BLaER1 (cell line): ENCODE measurements around the gene ZNF705A.
"Not testable (repeated sequence)": the region's sequence is repeated elsewhere in the genome, so short reads cannot be mapped to it uniquely, and the experiment has no call there.

Experiments used
- H3K27ac ChIP-seq: shearing (Covaris generic); formaldehyde crosslinking; 2 replicates; pipeline ENCODE4 v1.8.1; 2022
- H3K27me3 ChIP-seq: shearing (Covaris generic); formaldehyde crosslinking; 2 replicates; pipeline ENCODE4 v1.8.1; 2022
- H3K36me3 ChIP-seq: shearing (Covaris generic); formaldehyde crosslinking; 2 replicates; pipeline ENCODE4 v1.8.1; 2022
- H3K4me1 ChIP-seq: shearing (Covaris generic); formaldehyde crosslinking; 2 replicates; pipeline ENCODE4 v1.8.1; 2022
- H3K4me2 ChIP-seq: shearing (Covaris generic); formaldehyde crosslinking; 2 replicates; pipeline ENCODE4 v1.8.1; 2022
- H3K4me3 ChIP-seq: shearing (Covaris generic); formaldehyde crosslinking; 2 replicates; pipeline ENCODE4 v1.8.1; 2022
- H3K9ac ChIP-seq: shearing (Covaris generic); formaldehyde crosslinking; 2 replicates; pipeline ENCODE4 v1.8.1; 2022
- H3K9me3 ChIP-seq: shearing (Covaris generic); formaldehyde crosslinking; 2 replicates; pipeline ENCODE4 v1.8.1; 2022
- H4K20me1 ChIP-seq: shearing (Covaris generic); formaldehyde crosslinking; 2 replicates; pipeline ENCODE4 v1.8.1; 2022
- Cebpa-rat ChIP-seq: shearing (Covaris generic); IDR thresholded peaks from 2 replicates; pipeline ENCODE4 v1.8.1; 2022

The ZNF705A gene

GRCh38 chr12:8218711-8219382 is 62.0 kb downstream of the ZNF705A start:
- H3K27me3 ChIP-seq, H3K4me2 ChIP-seq, H3K4me1 ChIP-seq, H3K36me3 ChIP-seq, H3K9ac ChIP-seq, H3K4me3 ChIP-seq, H3K27ac ChIP-seq, H4K20me1 ChIP-seq, H3K9me3 ChIP-seq: not testable (repeated sequence)

- H3K4me3 ChIP-seq, H3K9ac ChIP-seq, H3K27ac ChIP-seq, H4K20me1 ChIP-seq, H3K4me1 ChIP-seq, H3K9me3 ChIP-seq, H3K36me3 ChIP-seq, H3K4me2 ChIP-seq, H3K27me3 ChIP-seq: not testable (repeated sequence)
These were observed 64.6 kb downstream of the ZNF705A start for GRCh38 chr12:8221375-8221774.

- not testable (repeated sequence) for H3K9me3 ChIP-seq, H4K20me1 ChIP-seq, H3K9ac ChIP-seq, H3K27me3 ChIP-seq, H3K4me2 ChIP-seq, H3K4me3 ChIP-seq, H3K27ac ChIP-seq, H3K36me3 ChIP-seq, H3K4me1 ChIP-seq
These were observed 65.0 kb downstream of the ZNF705A start for GRCh38 chr12:8221844-8222243.

GRCh38 chr12:8222303-8222702 is 65.5 kb downstream of the ZNF705A start:
- not testable (repeated sequence) for H3K4me1 ChIP-seq, H3K27ac ChIP-seq, H3K9me3 ChIP-seq

GRCh38 chr12:8223646-8224045 is 66.8 kb downstream of the ZNF705A start:
- H3K4me1 ChIP-seq, result peaks cover 17% of the 10 kb centered on the region
- not testable (repeated sequence) for H3K36me3 ChIP-seq, H3K4me3 ChIP-seq, H4K20me1 ChIP-seq, H3K27me3 ChIP-seq, H3K9me3 ChIP-seq, H3K4me2 ChIP-seq, H3K9ac ChIP-seq, H3K27ac ChIP-seq

More at GRCh38 chr12:8222303-8222702, 65.5 kb downstream of the ZNF705A start:
- not testable (repeated sequence) for H3K36me3 ChIP-seq, H3K4me2 ChIP-seq, H4K20me1 ChIP-seq, H3K9ac ChIP-seq, H3K4me3 ChIP-seq, H3K27me3 ChIP-seq

- H3K4me3 ChIP-seq, H3K9ac ChIP-seq, H3K9me3 ChIP-seq, H3K4me2 ChIP-seq, H4K20me1 ChIP-seq, H3K27ac ChIP-seq, H3K36me3 ChIP-seq, H3K27me3 ChIP-seq: not testable (repeated sequence)
- peaks cover 17% of the 10 kb centered on the region for H3K4me1 ChIP-seq
These were observed 68.0 kb downstream of the ZNF705A start for GRCh38 chr12:8224782-8225181.

- no peaks in the 10 kb centered on the region for H3K9me3 ChIP-seq
- H3K4me1 ChIP-seq, result peaks cover 18% of the 10 kb centered on the region
- H3K4me2 ChIP-seq, result no peak overlapping the region; the same call in 1 of the 2 replicates
- no peak overlapping the region for H3K27ac ChIP-seq
- H3K4me3 ChIP-seq, result no peak overlapping the region
- H3K36me3 ChIP-seq, result no peaks in the 10 kb centered on the region
- H4K20me1 ChIP-seq, result no peaks in the 10 kb centered on the region
- TF ChIP-seq Cebpa-rat, result no peak
- H3K27me3 ChIP-seq, result no peaks in the 10 kb centered on the region
- H3K9ac ChIP-seq, result no peak overlapping the region
These were observed 69.5 kb downstream of the ZNF705A start for GRCh38 chr12:8226355-8226754.

GRCh38 chr12:8226992-8227731 is 70.3 kb downstream of the ZNF705A start, which contains the start of gene FAM90A1:
TSS of gene FAM90A1 (minus strand) at chr12:8227618. CDS start at chr12:8224832, 2,786 bp downstream.
- Histone ChIP-seq H3K27ac (peak within 1 kb of the TSS; percentile 56), H3K4me3 (peak within 1 kb of the TSS; percentile 64), H3K4me2 (peak within 1 kb of the TSS; percentile 82), H3K9ac (peak within 1 kb of the TSS; percentile 69), H3K4me1 (peaks cover 26% of the 10 kb centered on the region)
- not testable (repeated sequence) for H3K27me3 ChIP-seq, H3K9me3 ChIP-seq, H4K20me1 ChIP-seq, H3K36me3 ChIP-seq

GRCh38 chr12:8227732-8228077 is 70.9 kb downstream of the ZNF705A start:
- Histone ChIP-seq H3K4me2 (peak overlapping the region; percentile 82), H3K9ac (peak overlapping the region; percentile 69), H3K4me3 (peak overlapping the region; percentile 64), H3K4me1 (peaks cover 27% of the 10 kb centered on the region), H3K27ac (peak overlapping the region; percentile 56)
- not testable (repeated sequence) for H4K20me1 ChIP-seq, H3K27me3 ChIP-seq, H3K36me3 ChIP-seq, H3K9me3 ChIP-seq

GRCh38 chr12:8228607-8229006 is 71.8 kb downstream of the ZNF705A start:
- H3K9me3 ChIP-seq, H3K4me2 ChIP-seq, H3K27ac ChIP-seq, H3K4me3 ChIP-seq, H3K9ac ChIP-seq, H3K36me3 ChIP-seq, H3K27me3 ChIP-seq: not testable (repeated sequence)
- H3K4me1 ChIP-seq, result peaks cover 27% of the 10 kb centered on the region
- H4K20me1 ChIP-seq, result peaks cover 16% of the 10 kb centered on the region; the same call in 1 of the 2 replicates

- not testable (repeated sequence) for H3K4me2 ChIP-seq, H3K36me3 ChIP-seq, H3K9me3 ChIP-seq, H3K27ac ChIP-seq, H3K9ac ChIP-seq, H3K27me3 ChIP-seq, H3K4me3 ChIP-seq
- Histone ChIP-seq H3K4me1 (peaks cover 27% of the 10 kb centered on the region), H4K20me1 (peaks cover 16% of the 10 kb centered on the region; the same call in 1 of the 2 replicates)
These were observed 72.7 kb downstream of the ZNF705A start for GRCh38 chr12:8229486-8229885.
